ENCODE measurements around the gene NHS.

Gene NHS

DNA sequence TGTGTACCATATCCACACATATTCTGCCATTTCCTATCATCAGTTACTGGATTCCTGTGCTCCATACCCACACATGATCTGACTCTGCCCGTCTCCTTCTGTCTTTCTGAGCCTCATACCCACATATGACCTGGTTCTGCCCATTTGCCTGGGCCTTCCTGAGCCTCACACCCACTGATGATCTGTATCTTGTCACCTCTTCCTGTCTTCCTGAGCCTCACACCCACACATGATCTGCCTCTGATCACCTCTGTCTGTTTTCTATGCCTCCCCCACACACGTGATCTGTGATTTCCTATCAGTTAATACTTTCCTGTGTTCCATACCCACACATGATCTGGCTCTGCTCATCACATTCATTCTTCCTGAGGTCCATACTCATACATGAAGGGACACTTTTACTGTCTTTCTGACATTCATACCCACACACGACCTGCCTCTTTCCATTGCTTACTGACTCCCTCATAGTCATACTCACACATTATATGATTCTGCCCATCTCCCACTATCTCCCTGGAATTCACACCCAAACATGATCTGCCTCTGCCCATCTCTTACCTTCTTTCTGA lies 394.8 kb downstream of the NHS start:
- H3K27ac ChIP-seq: no peak overlapping the region
- DNase-seq: no peak
- no peaks in the 10 kb centered on the region for H3K27me3 ChIP-seq
- H3K4me1 ChIP-seq: no peaks in the 10 kb centered on the region
- intact Hi-C loops (cut with DNase I; ENCODE audit: low total_unique reads): no loop called here
- TF ChIP-seq, protein P1, sequence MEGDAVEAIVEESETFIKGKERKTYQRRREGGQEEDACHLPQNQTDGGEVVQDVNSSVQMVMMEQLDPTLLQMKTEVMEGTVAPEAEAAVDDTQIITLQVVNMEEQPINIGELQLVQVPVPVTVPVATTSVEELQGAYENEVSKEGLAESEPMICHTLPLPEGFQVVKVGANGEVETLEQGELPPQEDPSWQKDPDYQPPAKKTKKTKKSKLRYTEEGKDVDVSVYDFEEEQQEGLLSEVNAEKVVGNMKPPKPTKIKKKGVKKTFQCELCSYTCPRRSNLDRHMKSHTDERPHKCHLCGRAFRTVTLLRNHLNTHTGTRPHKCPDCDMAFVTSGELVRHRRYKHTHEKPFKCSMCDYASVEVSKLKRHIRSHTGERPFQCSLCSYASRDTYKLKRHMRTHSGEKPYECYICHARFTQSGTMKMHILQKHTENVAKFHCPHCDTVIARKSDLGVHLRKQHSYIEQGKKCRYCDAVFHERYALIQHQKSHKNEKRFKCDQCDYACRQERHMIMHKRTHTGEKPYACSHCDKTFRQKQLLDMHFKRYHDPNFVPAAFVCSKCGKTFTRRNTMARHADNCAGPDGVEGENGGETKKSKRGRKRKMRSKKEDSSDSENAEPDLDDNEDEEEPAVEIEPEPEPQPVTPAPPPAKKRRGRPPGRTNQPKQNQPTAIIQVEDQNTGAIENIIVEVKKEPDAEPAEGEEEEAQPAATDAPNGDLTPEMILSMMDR (IDR thresholded peaks at IDR 0.05): no peak
- H3K4me3 ChIP-seq: no peak overlapping the region
- no peaks in the 10 kb centered on the region for H3K9me3 ChIP-seq
- no peaks in the 10 kb centered on the region for H3K36me3 ChIP-seq

DNA sequence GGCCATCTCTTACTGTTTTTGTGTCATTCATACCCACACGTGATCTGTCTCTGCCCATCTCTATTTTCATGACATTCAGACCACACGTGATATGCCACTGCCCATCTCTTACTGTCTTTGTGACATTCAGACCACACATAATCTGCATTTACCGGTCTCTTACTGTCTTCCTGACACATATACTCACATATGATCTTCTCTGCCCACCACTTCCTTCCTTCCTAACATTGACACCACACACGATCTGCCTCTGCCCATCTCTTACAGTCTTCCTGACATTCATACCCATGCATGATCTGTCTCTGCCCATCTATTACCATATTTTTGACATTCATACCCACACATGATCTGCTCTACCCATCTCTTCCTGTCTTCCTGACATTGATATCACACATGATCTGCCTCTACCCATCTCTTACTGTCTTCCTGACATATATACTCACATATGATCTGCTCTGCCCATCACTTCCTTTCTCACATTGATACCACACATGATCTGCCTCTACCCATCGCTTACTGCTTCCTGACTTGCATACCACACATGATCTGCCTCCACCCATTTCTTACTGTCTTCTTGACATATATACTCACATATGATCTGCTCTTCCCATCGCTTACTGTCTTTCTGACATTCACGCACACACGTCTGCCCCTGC lies 398.3 kb downstream of the NHS start:
- Histone ChIP-seq H3K27ac (no peak overlapping the region), H3K4me1 (no peaks in the 10 kb centered on the region), H3K9me3 (no peaks in the 10 kb centered on the region), H3K4me3 (no peak overlapping the region), H3K36me3 (no peaks in the 10 kb centered on the region), H3K27me3 (no peaks in the 10 kb centered on the region)
- intact Hi-C loops (cut with DNase I; ENCODE audit: low total_unique reads): no loop called here
- TF ChIP-seq, protein P1 (IDR thresholded peaks at IDR 0.05): no peak
- no peak for DNase-seq

DNA sequence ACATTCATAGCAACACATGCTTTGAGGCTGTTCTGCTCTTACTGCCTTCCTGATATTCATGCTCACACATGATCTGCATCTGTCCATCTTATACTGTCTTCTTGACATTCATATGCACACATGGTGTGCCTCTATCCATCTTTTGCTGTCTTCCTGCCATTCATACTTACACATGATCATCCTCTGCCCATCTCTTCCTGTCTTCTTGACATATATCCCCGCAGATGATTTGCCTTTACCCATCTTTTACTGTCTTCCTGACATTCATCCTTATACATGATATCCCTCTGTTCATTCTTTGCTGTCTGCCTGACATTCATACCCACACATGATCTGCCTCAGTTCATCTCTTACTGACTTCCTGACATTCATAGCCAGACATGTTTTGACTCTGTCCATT lies 399.1 kb downstream of the NHS start:
- Histone ChIP-seq H3K27ac (no peak overlapping the region), H3K4me3 (no peak overlapping the region), H3K27me3 (no peaks in the 10 kb centered on the region), H3K9me3 (no peaks in the 10 kb centered on the region), H3K4me1 (no peaks in the 10 kb centered on the region), H3K36me3 (no peaks in the 10 kb centered on the region)
- DNase-seq: no peak
- TF ChIP-seq, protein P1 (IDR thresholded peaks at IDR 0.05): no peak
- intact Hi-C loops (cut with DNase I; ENCODE audit: low total_unique reads): no loop called here

DNA sequence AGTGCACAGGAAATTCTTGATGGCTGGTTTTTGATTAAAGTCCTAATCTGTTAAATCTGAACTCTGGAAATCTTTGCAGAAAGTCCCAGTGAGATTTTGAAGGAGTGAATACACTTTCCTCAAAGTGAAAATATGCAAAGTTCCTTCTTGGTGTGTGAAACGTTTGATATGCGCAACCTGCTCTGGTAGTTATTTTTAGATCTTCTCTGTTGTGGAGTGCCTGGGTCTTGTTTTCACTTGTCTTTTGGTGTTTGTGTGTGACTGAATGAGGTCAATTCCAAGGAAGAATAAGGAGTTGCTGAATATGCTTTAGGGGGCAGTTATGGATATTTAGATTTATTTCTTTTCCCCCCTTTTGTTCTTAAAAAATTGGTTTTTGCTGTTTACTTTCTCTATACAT lies 404.0 kb downstream of the NHS start:
- Histone ChIP-seq H3K36me3 (no peaks in the 10 kb centered on the region), H3K4me3 (no peak overlapping the region), H3K27me3 (no peaks in the 10 kb centered on the region), H3K27ac (no peak overlapping the region), H3K4me1 (no peaks in the 10 kb centered on the region), H3K9me3 (no peaks in the 10 kb centered on the region)
- TF ChIP-seq, protein P1 (IDR thresholded peaks at IDR 0.05): no peak
- intact Hi-C loops (cut with DNase I; ENCODE audit: low total_unique reads): no loop called here
- no peak for DNase-seq

DNA sequence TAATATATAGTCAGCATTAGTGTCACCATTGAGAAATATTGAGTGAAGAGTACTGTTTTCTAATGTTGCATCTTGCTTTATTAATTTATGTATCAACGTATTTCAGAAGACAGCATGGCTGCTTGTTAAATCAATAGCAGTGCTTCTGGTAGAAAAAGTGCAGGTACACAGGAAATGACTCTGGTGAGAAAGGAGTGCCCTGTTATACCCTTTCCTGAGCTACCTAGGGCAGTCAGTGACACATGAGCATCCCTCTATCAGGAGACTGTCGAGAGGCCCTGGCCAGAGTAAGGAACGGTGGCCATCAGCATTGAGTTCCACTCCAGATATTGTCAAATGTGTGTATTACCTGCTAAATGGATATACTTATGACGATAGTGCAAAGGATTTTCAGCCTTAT lies 404.4 kb downstream of the NHS start:
- no peaks in the 10 kb centered on the region for H3K36me3 ChIP-seq
- TF ChIP-seq, protein P1 (IDR thresholded peaks at IDR 0.05): no peak
- intact Hi-C loops (cut with DNase I; ENCODE audit: low total_unique reads): no loop called here
- no peak overlapping the region for H3K27ac ChIP-seq
- H3K4me1 ChIP-seq: no peaks in the 10 kb centered on the region
- H3K4me3 ChIP-seq: no peak overlapping the region
- no peaks in the 10 kb centered on the region for H3K9me3 ChIP-seq
- DNase-seq: no peak
- H3K27me3 ChIP-seq: no peaks in the 10 kb centered on the region
